ENCODE measurements around the gene GPRC5D. TPM values are rescaled to one million over a fixed set of nuclear protein-coding genes. Genes with fewer than 3 reads are reported as not detected.
A peak's percentile ranks its signal among the peaks of the same experiment; 100 is the strongest.

Gene GPRC5D
- total and polyA plus RNA-seq, 9 donors = 0.22 to 0.37 TPM; not detected in 7

DNA sequence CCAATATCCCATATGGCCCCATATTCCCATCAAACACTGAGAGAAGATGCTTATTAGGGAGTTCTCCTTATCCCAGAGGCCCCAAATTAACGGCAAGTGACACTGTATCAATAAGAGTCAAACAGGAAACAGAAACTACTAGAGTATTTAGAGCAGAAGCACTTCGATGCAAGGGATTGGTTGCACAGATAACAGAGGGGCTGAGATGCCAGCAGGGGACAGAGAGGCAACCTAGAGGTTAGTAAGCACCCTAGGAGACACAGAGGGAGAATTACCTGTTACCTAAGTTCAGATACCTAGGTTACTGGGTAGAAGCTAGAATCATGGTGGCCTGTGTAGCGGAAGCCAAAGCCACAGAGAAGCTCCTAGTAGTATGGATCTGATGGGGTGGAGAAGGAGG lies 45.2 kb upstream of the GPRC5D start:
- intact Hi-C loops (cut with DNase I) = loop anchor here in 1 of 4 donors (10.0 kb wide), 2 partner anchors 282 to 1778 kb away; partner anchors contain the start of gene CDKN1B
- no peaks in the 10 kb centered on the region for H3K36me3 ChIP-seq
- no peaks in the 10 kb centered on the region for H3K27me3 ChIP-seq
- H3K9me3 ChIP-seq = no peaks in the 10 kb centered on the region
- no peak for DNase-seq
- WGBS, 3 donors = 49 to 53% (median 49%) methylated on average over 3 of the region's 3 CpGs
- no peak overlapping the region for H3K4me3 ChIP-seq
- peak overlapping the region in 1 of 2 donors; percentile 10 for H3K27ac ChIP-seq
- peaks cover 10% of the 10 kb centered on the region for H3K4me1 ChIP-seq (ENCODE audit: insufficient read depth)
- TF ChIP-seq, protein P1, sequence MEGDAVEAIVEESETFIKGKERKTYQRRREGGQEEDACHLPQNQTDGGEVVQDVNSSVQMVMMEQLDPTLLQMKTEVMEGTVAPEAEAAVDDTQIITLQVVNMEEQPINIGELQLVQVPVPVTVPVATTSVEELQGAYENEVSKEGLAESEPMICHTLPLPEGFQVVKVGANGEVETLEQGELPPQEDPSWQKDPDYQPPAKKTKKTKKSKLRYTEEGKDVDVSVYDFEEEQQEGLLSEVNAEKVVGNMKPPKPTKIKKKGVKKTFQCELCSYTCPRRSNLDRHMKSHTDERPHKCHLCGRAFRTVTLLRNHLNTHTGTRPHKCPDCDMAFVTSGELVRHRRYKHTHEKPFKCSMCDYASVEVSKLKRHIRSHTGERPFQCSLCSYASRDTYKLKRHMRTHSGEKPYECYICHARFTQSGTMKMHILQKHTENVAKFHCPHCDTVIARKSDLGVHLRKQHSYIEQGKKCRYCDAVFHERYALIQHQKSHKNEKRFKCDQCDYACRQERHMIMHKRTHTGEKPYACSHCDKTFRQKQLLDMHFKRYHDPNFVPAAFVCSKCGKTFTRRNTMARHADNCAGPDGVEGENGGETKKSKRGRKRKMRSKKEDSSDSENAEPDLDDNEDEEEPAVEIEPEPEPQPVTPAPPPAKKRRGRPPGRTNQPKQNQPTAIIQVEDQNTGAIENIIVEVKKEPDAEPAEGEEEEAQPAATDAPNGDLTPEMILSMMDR (IDR thresholded peaks at IDR 0.05) = no peak
- TF ChIP-seq EP300 (IDR thresholded peaks at IDR 0.05) (no peak), POLR2A (IDR thresholded peaks at IDR 0.05) (no peak)

DNA sequence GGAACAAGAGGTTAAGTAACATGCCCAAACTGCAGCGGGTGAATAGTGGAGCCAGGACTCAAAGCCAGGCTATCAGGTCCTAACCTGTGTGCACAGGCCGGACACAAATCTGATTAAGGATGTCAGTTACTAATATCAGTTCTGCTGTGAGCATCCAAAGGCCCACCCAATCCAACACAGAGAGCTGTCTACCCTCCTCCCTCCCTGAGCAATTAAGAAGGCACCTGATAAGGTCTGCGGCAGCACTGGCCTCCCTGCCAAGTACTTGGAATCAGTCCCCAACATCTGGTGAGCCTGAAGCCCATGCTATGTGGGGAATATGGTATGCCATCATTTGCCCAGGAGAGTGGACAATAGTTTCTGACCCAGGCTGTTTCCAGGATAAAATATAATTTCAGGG lies 44.2 kb upstream of the GPRC5D start:
- Histone ChIP-seq H3K4me1 (ENCODE audit: insufficient read depth) (peaks cover 10% of the 10 kb centered on the region), H3K27ac (no peak overlapping the region), H3K9me3 (no peaks in the 10 kb centered on the region), H3K4me3 (no peak overlapping the region), H3K27me3 (no peaks in the 10 kb centered on the region), H3K36me3 (no peaks in the 10 kb centered on the region)
- 52 to 60% (median 54%) methylated on average over 3 of the region's 3 CpGs for WGBS, 3 donors
- TF ChIP-seq EP300 (IDR thresholded peaks at IDR 0.05) (no peak), POLR2A (IDR thresholded peaks at IDR 0.05) (no peak)
- TF ChIP-seq, protein P1 (IDR thresholded peaks at IDR 0.05) = no peak
- DNase-seq = no peak
- intact Hi-C loops (cut with DNase I) = loop anchor here in 1 of 4 donors (10.0 kb wide), 2 partner anchors 281 to 1779 kb away; partner anchors contain the start of gene CDKN1B

DNA sequence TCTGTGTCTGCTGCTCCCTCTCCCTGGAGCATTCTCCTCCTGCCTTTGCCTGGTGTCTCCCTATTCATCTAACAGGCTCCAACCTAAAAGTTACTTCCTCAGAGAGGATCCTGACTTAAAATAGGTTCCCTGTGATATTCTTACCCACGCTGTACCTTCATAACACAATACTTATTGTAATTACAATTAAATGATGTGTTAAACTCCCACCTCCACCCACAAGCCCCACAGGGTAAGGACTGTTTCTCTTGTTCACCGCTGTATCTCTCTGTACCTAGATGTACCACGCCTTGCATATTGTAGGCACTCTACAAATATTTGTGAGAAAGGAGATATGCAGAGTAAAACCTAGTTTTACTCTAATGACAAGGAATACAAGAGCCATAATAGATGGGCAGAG lies 43.1 kb upstream of the GPRC5D start:
- DNase-seq = no peak
- intact Hi-C loops (cut with DNase I) = loop anchor here in 1 of 4 donors (10.0 kb wide), 2 partner anchors 280 to 1780 kb away; partner anchors contain the start of gene CDKN1B
- 97 to 98% (median 98%) methylated on average over 3 of the region's 3 CpGs for WGBS, 3 donors
- TF ChIP-seq POLR2A (IDR thresholded peaks at IDR 0.05) (no peak), EP300 (IDR thresholded peaks at IDR 0.05) (no peak)
- TF ChIP-seq, protein P1 (IDR thresholded peaks at IDR 0.05) = no peak
- H3K27ac ChIP-seq = no peak overlapping the region
- H3K27me3 ChIP-seq = no peaks in the 10 kb centered on the region
- no peak overlapping the region for H3K4me3 ChIP-seq
- H3K9me3 ChIP-seq = no peaks in the 10 kb centered on the region
- no peaks in the 10 kb centered on the region for H3K36me3 ChIP-seq
- H3K4me1 ChIP-seq (ENCODE audit: insufficient read depth) = peaks cover 10% of the 10 kb centered on the region

DNA sequence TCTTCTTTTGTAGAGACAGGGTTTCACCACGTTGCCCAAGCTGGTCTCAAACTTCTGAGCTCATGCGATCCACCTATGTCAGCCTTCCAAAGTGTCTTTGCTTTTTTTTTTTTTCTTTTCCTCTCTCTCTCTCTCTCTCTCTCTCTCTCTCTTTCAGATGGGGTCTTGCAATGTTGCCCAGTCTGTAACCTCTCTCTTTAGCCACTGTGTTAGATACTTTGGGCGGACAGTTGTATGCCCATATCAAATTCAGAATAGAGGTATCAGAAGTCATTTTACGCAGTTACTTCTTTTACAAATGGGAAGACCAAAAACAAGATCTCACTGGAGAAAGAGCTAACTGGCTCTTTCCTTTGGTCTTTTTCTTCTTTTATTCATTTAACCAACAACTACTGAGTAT lies 41.4 kb upstream of the GPRC5D start:
- H3K4me3 ChIP-seq = no peak overlapping the region
- 88 to 92% (median 90%) methylated on average over 4 of the region's 4 CpGs for WGBS, 3 donors
- peaks cover 10% of the 10 kb centered on the region for H3K4me1 ChIP-seq (ENCODE audit: insufficient read depth)
- no peak for DNase-seq
- TF ChIP-seq, protein P1 (IDR thresholded peaks at IDR 0.05) = no peak
- TF ChIP-seq POLR2A (IDR thresholded peaks at IDR 0.05) (no peak), EP300 (IDR thresholded peaks at IDR 0.05) (no peak)
- intact Hi-C loops (cut with DNase I) = loop anchor here in 1 of 4 donors (10.0 kb wide), 2 partner anchors 279 to 1781 kb away; partner anchors contain the start of gene CDKN1B
- H3K27me3 ChIP-seq = no peaks in the 10 kb centered on the region
- peak overlapping the region; percentile 32 to 89 for H3K27ac ChIP-seq
- H3K36me3 ChIP-seq = no peaks in the 10 kb centered on the region
- no peaks in the 10 kb centered on the region for H3K9me3 ChIP-seq

All from ovary (tissue), 9 donors.